PC-3 (cell line): ENCODE measurements around the gene PACSIN2. TPM values are rescaled to one million over a fixed set of nuclear protein-coding genes. Genes with fewer than 3 reads are reported as not detected.

ENCODE experiments used
- ATAC-seq: fragments of 200-7000 bp; cut with Tn5 transposase; 2 replicates; pipeline ENCODE4 v1.9.1; 2020; ENCODE audit warnings: mild to moderate bottlenecking, moderate library complexity
- BruUV-seq: library from RNA; stranded (reverse); fragments of 400-500 nt; replicated peaks from 2 replicates; lab custom pipeline; 2021; lab: Mats Ljungman, UMichigan
- CTCF ChIA-PET: fragments of 300-600 bp; sonication (Branson Sonifier 250); formaldehyde crosslinking; loops from one replicate; lab custom pipeline; 2022; ENCODE audit warnings: antibody characterized with exemption; lab: Charles Lee
- POLR2A ChIA-PET: fragments of 300-600 bp; sonication (Branson Sonifier 250); formaldehyde crosslinking; loops from one replicate; lab custom pipeline; 2022; ENCODE audit warnings: antibody characterized with exemption; ENCODE audit not compliant: unreplicated experiment; lab: Charles Lee
- DNase-seq: peaks from one replicate; pipeline ENCODE4 v3.0.0-alpha.2; 2015
- H2AFZ ChIP-seq: fragments of 300-600 bp; sonication (generic); 2 replicates; pipeline ENCODE4 v1.6.0; 2016; ENCODE audit warnings: antibody characterized with exemption, low read length
- H3F3A ChIP-seq: fragments of 300-600 bp; sonication (generic); one replicate; pipeline ENCODE4 v1.6.0; 2017; ENCODE audit warnings: antibody characterized with exemption, low read length, control low read depth, mild to moderate bottlenecking; ENCODE audit not compliant: unreplicated experiment
- H3K27ac ChIP-seq: fragments of 300-600 bp; sonication (generic); 2 replicates; pipeline ENCODE4 v1.5.1; 2016; ENCODE audit warnings: mild to moderate bottlenecking, low read length
- H3K27me3 ChIP-seq: fragments of 300-600 bp; sonication (generic); 2 replicates; pipeline ENCODE4 v1.6.1; 2016; ENCODE audit warnings: low read length, mixed read lengths
- H3K36me3 ChIP-seq: fragments of 300-600 bp; sonication (generic); 2 replicates; pipeline ENCODE4 v1.6.1; 2016; ENCODE audit warnings: low read depth, mixed run types, low read length, mixed read lengths
- H3K4me1 ChIP-seq: fragments of 300-600 bp; sonication (generic); 2 replicates; pipeline ENCODE4 v1.5.1; 2016; ENCODE audit warnings: low read length; ENCODE audit not compliant: insufficient read depth
- H3K4me2 ChIP-seq: fragments of 300-600 bp; sonication (generic); 2 replicates; pipeline ENCODE4 v1.6.0; 2016; ENCODE audit warnings: low read length
- H3K4me3 ChIP-seq: fragments of 300-600 bp; sonication (generic); 2 replicates; pipeline ENCODE4 v1.5.1; 2016; ENCODE audit warnings: mild to moderate bottlenecking, low read length, mixed read lengths
- H3K79me2 ChIP-seq: fragments of 300-600 bp; sonication (generic); 2 replicates; pipeline ENCODE4 v1.6.1; 2017; ENCODE audit warnings: low read length, mixed read lengths
- H3K9ac ChIP-seq: fragments of 300-600 bp; sonication (generic); 2 replicates; pipeline ENCODE4 v1.6.0; 2016; ENCODE audit warnings: mild to moderate bottlenecking, low read length
- H3K9me2 ChIP-seq: fragments of 300-600 bp; sonication (generic); replicated peaks from 2 replicates; pipeline ENCODE4 v1.6.1; 2016; ENCODE audit warnings: mixed run types, low read length, mixed read lengths
- H3K9me3 ChIP-seq: fragments of 300-600 bp; sonication (generic); 2 replicates; pipeline ENCODE4 v1.6.1; 2016; ENCODE audit warnings: low read length, mixed read lengths
- H4K20me1 ChIP-seq: fragments of 300-600 bp; sonication (generic); 2 replicates; pipeline ENCODE4 v1.6.1; 2016; ENCODE audit warnings: low read length, mixed read lengths
- EZH2 ChIP-seq: fragments of 300-600 bp; sonication (generic); IDR thresholded peaks from one replicate; pipeline ENCODE4 v1.6.1; 2017; ENCODE audit warnings: antibody characterized with exemption, mild to moderate bottlenecking, low read length; ENCODE audit not compliant: unreplicated experiment
- EZH2phosphoT487 ChIP-seq: fragments of 300-600 bp; sonication (generic); IDR thresholded peaks from 2 replicates; pipeline ENCODE4 v1.6.1; 2018; ENCODE audit warnings: mild to moderate bottlenecking, antibody characterized with exemption, low read length, borderline replicate concordance
- intact Hi-C: fragments of 100-400 bp; cut with micrococcal nuclease; formaldehyde crosslinking; loops from 2 replicates; pipeline ENCODE4 v1.9.0; 2023
- total RNA-seq: library from RNA; depleted of rRNA; stranded (reverse); fragments of >200 nt; gene quantifications from 2 replicates; pipeline ENCODE4 v1.2.3, GENCODE V29; 2014
- TF ChIP-seq, protein P1 (sequence below): fragments of 300-600 bp; sonication (generic); conservative IDR thresholded peaks from 2 replicates; pipeline ENCODE4 v1.5.1; 2017; ENCODE audit warnings: antibody characterized with exemption, low read depth, mild to moderate bottlenecking, low read length

The PACSIN2 gene
- total RNA-seq, 1 experiment from 2014 or later, result 25.7 TPM

DNA sequence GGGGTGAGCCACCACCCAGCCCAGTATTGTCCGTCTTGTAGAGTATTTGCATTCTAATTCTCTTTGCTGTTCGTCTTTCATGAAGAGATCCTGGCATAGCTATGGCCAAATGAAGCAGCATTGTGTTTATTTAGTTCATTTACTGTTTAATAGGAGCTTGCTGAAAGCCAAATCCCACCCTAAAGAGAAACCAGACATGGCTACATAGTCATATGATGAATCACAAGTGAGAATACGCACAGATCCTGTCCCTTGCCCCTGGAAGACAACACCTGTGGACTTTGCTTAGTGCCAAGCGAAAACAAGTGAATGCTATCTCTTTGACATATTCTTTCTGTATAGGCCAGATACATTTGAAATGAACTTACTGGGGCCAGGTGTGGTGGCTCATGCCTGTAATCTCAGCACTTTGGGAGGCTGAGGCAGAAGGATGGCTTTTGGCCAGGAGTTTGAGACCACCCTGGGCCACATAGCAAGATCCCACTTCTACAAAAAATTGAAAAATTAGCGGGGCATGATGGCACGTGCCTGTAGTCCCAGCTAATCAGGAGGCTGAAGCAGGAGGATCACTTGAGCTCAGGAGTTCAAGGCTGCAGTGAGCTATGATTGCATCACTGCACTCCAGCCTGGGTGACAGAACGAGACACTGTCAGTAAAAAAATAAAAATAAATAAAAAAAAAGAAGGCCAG lies 152.8 kb downstream of the PACSIN2 start:
- DNase-seq (peak; percentile 89), ATAC-seq (peak; percentile 77)
- Histone ChIP-seq H3K27ac (peak overlapping the region; percentile 95), H3K4me2 (peak overlapping the region; percentile 3; the same call in 1 of the 2 replicates), H4K20me1 (no peaks in the 10 kb centered on the region), H3K9me2 (no peaks in the 10 kb centered on the region), H3K9me3 (no peaks in the 10 kb centered on the region), H3K9ac (peak overlapping the region; percentile 67), H3K4me1 (peaks cover 23% of the 10 kb centered on the region), H3F3A (no peaks in the 10 kb centered on the region), H3K79me2 (no peaks in the 10 kb centered on the region), H3K36me3 (no peaks in the 10 kb centered on the region), H3K4me3 (no peak overlapping the region), H2AFZ (no peak overlapping the region), H3K27me3 (no peaks in the 10 kb centered on the region)
- BruUV-seq, result no TSS peak
- intact Hi-C loops, result loop anchor here (10.0 kb wide), 1 partner anchor 233 kb away; no protein-coding TSS in a partner anchor
- POLR2A ChIA-PET, result no interaction called here
- CTCF ChIA-PET, result interaction anchor here (0.6 kb wide), 1 partner anchor 33 kb away, joined by 3 read pairs; no protein-coding TSS in a partner anchor
- TF ChIP-seq, protein P1, sequence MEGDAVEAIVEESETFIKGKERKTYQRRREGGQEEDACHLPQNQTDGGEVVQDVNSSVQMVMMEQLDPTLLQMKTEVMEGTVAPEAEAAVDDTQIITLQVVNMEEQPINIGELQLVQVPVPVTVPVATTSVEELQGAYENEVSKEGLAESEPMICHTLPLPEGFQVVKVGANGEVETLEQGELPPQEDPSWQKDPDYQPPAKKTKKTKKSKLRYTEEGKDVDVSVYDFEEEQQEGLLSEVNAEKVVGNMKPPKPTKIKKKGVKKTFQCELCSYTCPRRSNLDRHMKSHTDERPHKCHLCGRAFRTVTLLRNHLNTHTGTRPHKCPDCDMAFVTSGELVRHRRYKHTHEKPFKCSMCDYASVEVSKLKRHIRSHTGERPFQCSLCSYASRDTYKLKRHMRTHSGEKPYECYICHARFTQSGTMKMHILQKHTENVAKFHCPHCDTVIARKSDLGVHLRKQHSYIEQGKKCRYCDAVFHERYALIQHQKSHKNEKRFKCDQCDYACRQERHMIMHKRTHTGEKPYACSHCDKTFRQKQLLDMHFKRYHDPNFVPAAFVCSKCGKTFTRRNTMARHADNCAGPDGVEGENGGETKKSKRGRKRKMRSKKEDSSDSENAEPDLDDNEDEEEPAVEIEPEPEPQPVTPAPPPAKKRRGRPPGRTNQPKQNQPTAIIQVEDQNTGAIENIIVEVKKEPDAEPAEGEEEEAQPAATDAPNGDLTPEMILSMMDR, result no peak
- TF ChIP-seq EZH2 (no peak), EZH2phosphoT487 (no peak)

DNA sequence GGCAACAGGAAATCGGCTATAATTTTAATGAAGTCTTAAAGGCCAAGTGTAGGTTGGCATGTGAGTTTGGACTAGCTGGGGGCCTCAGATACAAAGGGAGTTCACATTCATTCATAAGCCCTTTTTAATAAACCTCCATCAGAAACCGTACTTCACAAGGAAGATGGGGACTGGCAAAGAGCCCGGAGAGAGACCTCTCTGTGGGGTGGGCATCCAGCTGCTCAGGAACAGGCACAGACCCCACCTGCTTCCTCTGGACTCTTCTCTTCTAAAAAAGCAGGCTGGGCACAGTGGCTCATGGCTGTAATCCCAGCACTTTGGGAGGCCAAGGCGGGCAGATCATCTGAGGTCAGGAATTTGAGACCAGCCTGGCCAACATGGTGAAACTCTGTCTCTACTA lies 154.0 kb downstream of the PACSIN2 start:
- intact Hi-C loops, result loop anchor here (10.0 kb wide), 1 partner anchor 234 kb away; no protein-coding TSS in a partner anchor
- H2AFZ ChIP-seq, result no peak overlapping the region
- ATAC-seq, result no peak
- no peak overlapping the region for H3K9ac ChIP-seq
- no peaks in the 10 kb centered on the region for H3K9me3 ChIP-seq
- H3K27ac ChIP-seq, result peak overlapping the region; percentile 95; the same call in 1 of the 2 replicates
- no peak overlapping the region for H3K4me3 ChIP-seq
- H4K20me1 ChIP-seq, result 0 out of 2 replicates have a peak, but pooled peaks cover 3% of the 10 kb centered on the region
- no peaks in the 10 kb centered on the region for H3F3A ChIP-seq
- H3K27me3 ChIP-seq, result no peaks in the 10 kb centered on the region
- TF ChIP-seq EZH2phosphoT487 (no peak), EZH2 (no peak)
- TF ChIP-seq, protein P1, result no peak
- no peak overlapping the region for H3K4me2 ChIP-seq
- no peaks in the 10 kb centered on the region for H3K36me3 ChIP-seq
- peaks cover 25% of the 10 kb centered on the region for H3K4me1 ChIP-seq
- CTCF ChIA-PET, result no interaction called here
- no TSS peak for BruUV-seq
- no peak for DNase-seq
- POLR2A ChIA-PET, result no interaction called here
- H3K9me2 ChIP-seq, result no peaks in the 10 kb centered on the region
- peaks cover 6% of the 10 kb centered on the region for H3K79me2 ChIP-seq
